NCI-H2227 (cell line): Measurements from ENCODE around the gene FCER2.

Source experiments
- DNase-seq: peaks from one replicate; lab custom pipeline; 2025; ENCODE audit not compliant: unreplicated experiment; lab: John Stamatoyannopoulos, UW

Gene FCER2

GRCh38 chr19:7701049-7701653 lies 780 bp downstream of the FCER2 start:
- no peak for DNase-seq

- DNase-seq = no peak
Observed at GRCh38 chr19:7699417-7700401, 2.2 kb downstream of the FCER2 start.

GRCh38 chr19:7699003-7699402 lies 2.9 kb downstream of the FCER2 start:
- no peak for DNase-seq

GRCh38 chr19:7698583-7698982 lies 3.3 kb downstream of the FCER2 start:
- no peak for DNase-seq

- no peak for DNase-seq
Observed at GRCh38 chr19:7697721-7698287, 4.1 kb downstream of the FCER2 start.

- DNase-seq = no peak
Observed at GRCh38 chr19:7694499-7694898, 7.4 kb downstream of the FCER2 start.

GRCh38 chr19:7692417-7693088 lies 9.4 kb downstream of the FCER2 start:
- DNase-seq = no peak

- no peak for DNase-seq
Observed at GRCh38 chr19:7691497-7691896, 10.4 kb downstream of the FCER2 start.

GRCh38 chr19:7690779-7691258 lies 11.1 kb downstream of the FCER2 start:
- DNase-seq = no peak

- no peak for DNase-seq
Observed at GRCh38 chr19:7689165-7689564, 12.8 kb downstream of the FCER2 start.

GRCh38 chr19:7687177-7687576 lies 14.8 kb downstream of the FCER2 start:
- no peak for DNase-seq

GRCh38 chr19:7685546-7686445 lies 16.1 kb downstream of the FCER2 start:
- DNase-seq = no peak

- DNase-seq = no peak
Observed at GRCh38 chr19:7682175-7682855, 19.6 kb downstream of the FCER2 start.

GRCh38 chr19:7681340-7682174 lies 20.4 kb downstream of the FCER2 start:
- DNase-seq = peak; percentile 19

GRCh38 chr19:7680606-7681339 lies 21.2 kb downstream of the FCER2 start, which contains the start of gene TRAPPC5:
TSS of gene TRAPPC5 (plus strand) at chr19:7680833. CDS start at chr19:7682254, 1,421 bp downstream.
- DNase-seq = peak; percentile 90

- no peak for DNase-seq
Observed at GRCh38 chr19:7679771-7680605, 21.9 kb downstream of the FCER2 start.
